T-helper 2 cell treated with Interferon-gamma antibody and Interleukin-4, amounts not matched to agents 5 μg/mL and 100 μg/mL, for 36 hours (primary cell): ENCODE results near the gene CD248.

ENCODE experiments used
- DNase-seq: peaks from one replicate; pipeline ENCODE4 v3.0.0; 2021; ENCODE audit warnings: low spot score
- H3K27ac Mint-ChIP-seq: one replicate; pipeline ENCODE4 v1.8.0; 2021; ENCODE audit warnings: mild to moderate bottlenecking, mixed read lengths
- H3K27me3 Mint-ChIP-seq: one replicate; pipeline ENCODE4 v1.8.0; 2021; ENCODE audit warnings: low read depth, mixed read lengths
- H3K36me3 Mint-ChIP-seq: one replicate; pipeline ENCODE4 v1.8.0; 2021; ENCODE audit warnings: low read depth, mixed read lengths
- H3K4me1 Mint-ChIP-seq: one replicate; pipeline ENCODE4 v1.8.0; 2021; ENCODE audit warnings: low read depth, mixed read lengths
- H3K4me3 Mint-ChIP-seq: one replicate; pipeline ENCODE4 v1.8.0; 2022; ENCODE audit warnings: mild to moderate bottlenecking, moderate library complexity, mixed read lengths
- H3K9me3 Mint-ChIP-seq: one replicate; pipeline ENCODE4 v1.8.0; 2021; ENCODE audit warnings: mixed read lengths

Gene CD248

DNA sequence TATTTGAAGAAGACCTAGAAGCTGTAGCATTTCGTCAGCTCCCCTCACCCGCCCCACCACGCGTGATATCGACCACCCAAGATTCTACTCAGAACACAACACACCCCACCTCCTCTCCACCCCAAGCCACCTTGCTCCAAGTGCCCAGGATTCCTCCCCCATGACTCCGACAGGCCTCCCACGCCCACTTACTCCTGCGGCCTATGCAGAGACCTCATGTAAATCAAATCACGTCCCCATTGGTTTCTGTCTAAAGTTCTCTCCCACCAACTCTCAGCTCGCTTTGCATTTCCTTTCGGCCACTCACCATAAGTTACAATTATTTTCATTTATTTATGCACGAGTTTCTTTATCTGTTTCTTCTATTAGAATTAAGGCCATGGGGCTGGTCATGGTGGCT lies 14.2 kb downstream of the CD248 start:
- Mint-ChIP-seq H3K4me1 (no peaks in the 10 kb centered on the region), H3K36me3 (no peaks in the 10 kb centered on the region), H3K27me3 (no peaks in the 10 kb centered on the region), H3K27ac (no peak overlapping the region), H3K4me3 (no peak overlapping the region), H3K9me3 (no peaks in the 10 kb centered on the region)
- no peak for DNase-seq

DNA sequence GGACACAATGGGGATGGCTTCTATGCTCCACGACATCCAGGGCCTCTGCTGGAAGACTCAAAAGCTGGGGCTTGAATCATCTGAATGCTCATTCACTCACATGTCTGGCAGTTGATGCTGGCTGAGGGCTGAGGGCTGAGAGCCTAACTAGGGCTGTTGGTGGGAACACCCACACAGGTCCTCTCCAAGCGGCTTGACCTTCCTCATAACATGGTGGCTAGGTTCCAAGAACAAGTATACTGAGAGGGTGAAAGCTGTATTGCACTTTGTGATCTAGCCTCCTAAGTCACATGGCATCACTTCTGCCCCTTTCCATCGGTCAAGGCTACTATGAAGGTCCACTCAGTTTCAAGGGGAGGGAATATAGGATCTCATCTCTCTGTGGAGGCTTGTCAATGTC lies 17.7 kb downstream of the CD248 start:
- H3K27ac Mint-ChIP-seq = no peak overlapping the region
- no peak for DNase-seq
- H3K9me3 Mint-ChIP-seq = no peaks in the 10 kb centered on the region
- H3K4me3 Mint-ChIP-seq = no peak overlapping the region
- H3K27me3 Mint-ChIP-seq = peaks cover 4% of the 10 kb centered on the region
- no peaks in the 10 kb centered on the region for H3K36me3 Mint-ChIP-seq
- no peaks in the 10 kb centered on the region for H3K4me1 Mint-ChIP-seq

DNA sequence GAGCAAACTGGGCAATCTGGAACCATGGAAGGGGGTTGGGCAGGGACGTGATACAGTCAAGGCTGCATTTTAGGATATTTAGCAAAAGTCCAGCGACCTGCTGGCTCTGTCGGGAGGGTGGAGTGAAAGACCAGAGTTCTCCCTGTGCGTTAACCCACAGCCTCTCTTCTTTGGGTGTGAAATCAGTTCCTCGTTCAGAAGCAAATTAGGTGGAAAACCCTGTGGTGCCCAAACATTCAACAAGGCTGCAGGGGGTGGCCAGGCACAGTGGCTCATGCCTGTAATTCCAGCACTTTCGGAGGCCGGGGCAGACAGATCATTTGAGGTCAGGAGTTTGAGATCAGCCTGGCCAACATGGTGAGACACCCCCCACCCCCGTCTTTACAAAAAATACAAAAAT lies 19.2 kb downstream of the CD248 start:
- Mint-ChIP-seq H3K4me1 (peaks cover 2% of the 10 kb centered on the region), H3K4me3 (no peak overlapping the region), H3K9me3 (no peaks in the 10 kb centered on the region), H3K36me3 (peaks cover under 1% of the 10 kb centered on the region), H3K27me3 (peaks cover 17% of the 10 kb centered on the region), H3K27ac (no peak overlapping the region)
- no peak for DNase-seq

DNA sequence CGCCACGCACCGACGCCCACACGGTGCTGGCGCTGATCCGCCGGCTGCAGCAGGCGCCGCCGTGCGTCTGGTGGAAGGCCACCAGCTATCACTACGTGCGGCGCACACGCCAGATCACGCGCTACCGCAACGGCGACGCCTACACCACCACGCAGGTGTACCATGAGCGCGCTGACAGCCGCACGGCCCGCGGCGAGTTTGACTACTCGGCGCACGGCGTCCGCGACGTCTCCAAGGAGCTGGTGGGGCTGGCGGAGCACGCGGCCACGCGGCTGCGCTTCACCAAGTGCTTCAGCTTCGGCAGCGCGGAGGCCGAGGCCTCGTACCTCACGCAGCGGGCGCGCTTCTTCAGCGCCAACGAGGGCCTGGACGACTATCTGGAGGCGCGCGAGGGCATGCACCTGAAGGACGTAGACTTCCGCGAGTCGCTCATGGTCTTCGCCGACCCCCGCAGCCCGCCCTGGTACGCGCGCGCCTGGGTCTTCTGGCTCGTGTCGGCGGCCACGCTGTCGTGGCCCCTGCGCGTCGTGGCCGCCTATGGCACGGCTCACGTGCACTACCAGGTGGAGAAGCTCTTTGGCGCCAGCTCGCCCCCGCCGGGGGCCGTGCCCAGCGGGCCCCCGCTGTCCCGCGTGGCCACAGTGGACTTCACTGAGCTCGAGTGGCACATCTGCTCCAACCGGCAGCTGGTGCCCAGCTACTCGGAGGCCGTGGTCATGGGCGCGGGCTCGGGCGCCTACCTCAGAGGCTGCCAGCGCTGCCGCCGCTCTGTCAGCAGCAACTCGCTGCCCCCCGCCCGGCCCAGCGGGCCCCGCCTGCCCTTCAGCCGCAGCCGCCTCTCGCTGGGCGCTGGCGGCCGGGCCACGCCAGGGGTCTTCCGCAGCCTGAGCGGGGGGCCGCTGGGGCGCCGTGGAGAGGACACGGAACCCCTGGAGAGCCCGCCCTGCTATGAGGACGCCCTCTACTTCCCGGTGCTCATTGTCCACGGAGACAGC lies 21.9 kb downstream of the CD248 start:
- no peak overlapping the region for H3K4me3 Mint-ChIP-seq
- peaks cover 1% of the 10 kb centered on the region for H3K36me3 Mint-ChIP-seq
- H3K4me1 Mint-ChIP-seq = peaks cover 5% of the 10 kb centered on the region
- H3K27ac Mint-ChIP-seq = no peak overlapping the region
- DNase-seq = no peak
- H3K9me3 Mint-ChIP-seq = no peaks in the 10 kb centered on the region
- H3K27me3 Mint-ChIP-seq = peaks cover 34% of the 10 kb centered on the region

DNA sequence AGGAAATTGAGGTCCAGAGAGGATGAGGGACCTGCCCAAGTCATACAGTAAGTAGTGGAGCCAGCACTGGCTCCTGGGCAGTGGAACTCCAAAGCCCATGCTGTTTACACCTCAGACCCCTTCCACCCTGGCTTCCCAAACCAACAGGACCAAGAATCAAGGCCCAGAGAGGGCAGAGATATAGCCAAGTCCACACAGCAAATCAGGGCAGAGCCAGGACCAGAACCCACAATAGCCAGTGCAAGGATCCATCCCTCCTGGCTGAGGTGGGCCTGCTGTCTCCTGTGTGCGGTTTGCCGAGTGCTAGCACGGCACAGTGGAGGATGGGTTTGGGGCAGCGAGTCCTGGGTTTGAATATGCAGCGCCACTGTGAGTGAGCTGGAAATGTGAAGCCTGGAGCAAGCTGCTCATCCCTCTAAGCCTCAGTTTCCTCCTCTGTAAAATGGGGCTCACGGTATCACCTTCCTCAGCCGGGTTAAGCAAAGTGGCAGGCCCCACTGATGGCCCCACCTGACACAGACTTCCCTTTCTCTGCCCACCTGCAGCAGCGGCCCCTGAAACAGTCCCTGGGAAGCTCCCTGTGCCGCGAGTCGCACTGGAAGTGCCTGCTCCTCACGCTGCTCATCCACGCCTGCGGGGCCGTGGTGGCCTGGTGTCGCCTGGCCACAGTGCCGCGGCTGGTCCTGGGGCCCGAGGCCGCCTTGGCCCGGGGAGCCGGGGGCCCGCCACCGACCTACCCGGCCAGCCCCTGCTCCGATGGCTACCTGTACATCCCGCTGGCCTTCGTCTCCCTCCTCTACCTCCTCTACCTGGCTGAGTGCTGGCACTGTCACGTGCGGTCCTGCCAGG lies 22.8 kb downstream of the CD248 start:
- peaks cover 2% of the 10 kb centered on the region for H3K36me3 Mint-ChIP-seq
- H3K27ac Mint-ChIP-seq = no peak overlapping the region
- H3K27me3 Mint-ChIP-seq = peaks cover 37% of the 10 kb centered on the region
- no peak for DNase-seq
- H3K9me3 Mint-ChIP-seq = no peaks in the 10 kb centered on the region
- peaks cover 13% of the 10 kb centered on the region for H3K4me1 Mint-ChIP-seq
- H3K4me3 Mint-ChIP-seq = no peak overlapping the region

DNA sequence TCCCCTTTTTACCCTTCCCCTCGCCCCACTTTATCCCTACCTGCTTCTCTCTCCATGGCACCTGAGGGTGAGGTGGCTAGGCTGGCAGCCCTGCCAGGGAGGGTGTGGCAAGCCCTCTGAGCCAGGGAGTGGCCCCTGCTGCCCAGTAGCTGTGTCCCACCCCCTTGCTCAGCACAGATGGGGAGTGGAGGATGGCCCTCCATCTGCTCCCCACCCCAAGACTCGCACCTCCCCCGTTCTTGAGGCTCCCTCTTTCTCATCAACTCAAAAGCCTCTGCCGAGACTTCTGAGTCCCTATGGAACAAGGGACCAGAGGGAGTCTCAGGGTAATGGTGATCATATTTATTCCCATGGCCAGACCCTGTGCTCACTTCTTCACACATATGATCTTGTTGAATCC lies 23.5 kb downstream of the CD248 start:
- H3K9me3 Mint-ChIP-seq = no peaks in the 10 kb centered on the region
- peak overlapping the region; percentile 15 for H3K4me3 Mint-ChIP-seq
- peaks cover 13% of the 10 kb centered on the region for H3K4me1 Mint-ChIP-seq
- H3K27me3 Mint-ChIP-seq = peaks cover 37% of the 10 kb centered on the region
- no peak for DNase-seq
- no peak overlapping the region for H3K27ac Mint-ChIP-seq
- H3K36me3 Mint-ChIP-seq = peaks cover 3% of the 10 kb centered on the region

DNA sequence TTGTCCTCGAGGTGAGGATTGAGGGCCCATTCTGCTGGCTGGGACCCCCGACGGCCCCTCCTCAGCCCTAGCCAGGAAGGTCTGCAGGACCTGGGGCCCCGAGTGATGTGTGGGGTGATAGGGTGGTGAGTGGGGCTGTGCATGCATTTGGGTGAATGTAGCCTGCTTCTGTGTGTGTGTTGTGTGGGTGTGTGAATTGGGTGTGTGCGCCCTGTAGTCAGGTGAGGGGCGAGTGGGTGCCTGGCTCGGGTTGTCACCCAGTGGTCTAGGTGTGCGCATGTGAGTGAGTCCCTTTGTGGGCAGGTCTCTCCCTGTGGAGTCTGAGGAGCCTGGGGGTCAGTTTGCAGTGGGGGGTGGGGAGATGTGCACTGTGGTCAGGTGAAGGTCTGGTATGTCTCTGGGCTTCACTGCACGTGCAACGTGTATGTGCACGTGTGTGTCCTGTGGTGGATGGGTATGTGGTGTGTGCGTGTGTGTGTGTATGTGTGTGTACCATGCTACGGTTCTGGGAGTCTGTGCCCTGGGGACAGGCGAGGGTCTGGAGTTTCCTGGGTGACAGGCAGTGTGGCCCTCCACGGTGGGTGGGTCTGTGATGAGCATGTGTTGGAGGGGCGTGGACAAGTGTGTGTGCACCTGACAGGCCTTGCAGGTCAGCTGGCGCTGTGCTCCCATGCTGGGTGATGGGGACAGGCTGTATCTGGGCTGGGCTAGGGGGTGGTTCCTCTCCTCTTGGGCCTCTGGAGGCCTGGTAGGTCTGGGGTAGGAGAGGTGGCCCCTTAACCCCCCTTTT lies 24.1 kb downstream of the CD248 start:
- H3K27ac Mint-ChIP-seq = no peak overlapping the region
- peaks cover 13% of the 10 kb centered on the region for H3K4me1 Mint-ChIP-seq
- peaks cover 3% of the 10 kb centered on the region for H3K36me3 Mint-ChIP-seq
- H3K27me3 Mint-ChIP-seq = peaks cover 37% of the 10 kb centered on the region
- peak overlapping the region; percentile 37 for H3K4me3 Mint-ChIP-seq
- DNase-seq = no peak
- H3K9me3 Mint-ChIP-seq = no peaks in the 10 kb centered on the region

DNA sequence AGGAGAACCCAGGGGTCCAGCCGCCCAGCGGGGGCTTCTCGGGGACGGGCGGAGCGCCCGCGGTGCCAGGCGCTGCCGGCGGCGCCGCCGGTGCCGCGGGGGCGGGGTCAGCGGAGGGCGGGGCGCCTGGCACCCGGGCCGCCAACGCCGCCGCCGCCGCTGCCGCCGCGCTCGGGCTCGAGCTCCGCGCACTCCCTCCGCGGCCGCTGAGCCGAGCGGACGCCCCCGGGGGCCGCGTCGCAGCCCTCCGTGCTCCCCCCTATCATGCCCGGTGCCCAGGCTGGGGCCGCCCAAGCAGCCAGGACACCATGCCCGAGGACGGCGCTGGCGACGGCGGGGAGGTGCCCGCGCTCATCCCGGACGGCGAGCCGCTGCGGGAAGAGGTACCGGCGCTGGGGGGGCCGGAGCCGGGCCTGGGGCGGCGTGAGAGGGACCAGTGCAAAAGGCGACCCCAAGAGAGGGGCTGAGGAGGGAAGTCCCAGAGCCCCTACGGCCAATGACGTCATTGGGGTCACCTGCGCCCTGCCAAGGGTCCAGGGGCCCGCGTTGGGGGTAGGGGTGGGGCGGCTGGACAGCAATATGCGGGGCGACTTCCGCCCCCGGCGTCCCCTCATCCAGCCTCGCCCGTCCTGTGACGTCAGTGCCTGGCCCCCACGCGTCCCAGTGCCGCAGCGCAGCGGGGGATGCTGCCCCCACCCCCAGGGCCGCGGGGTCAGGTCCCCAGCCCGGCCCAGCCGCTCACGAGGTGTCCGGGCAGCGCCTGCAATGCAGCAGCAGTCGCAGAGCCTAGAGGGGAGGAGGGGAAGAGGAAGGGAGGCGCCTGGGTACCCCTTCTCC lies 24.9 kb downstream of the CD248 start, which contains the start of gene TMEM151A:
Gene TMEM151A, plus strand, starts transcription at position 189 of the 837 bp plus-strand sequence. Its CDS starts 120 bp downstream, at position 309.
- Mint-ChIP-seq H3K36me3 (peaks cover 3% of the 10 kb centered on the region), H3K4me1 (peaks cover 16% of the 10 kb centered on the region), H3K27me3 (peaks cover 37% of the 10 kb centered on the region), H3K27ac (no peak within 1 kb of the TSS), H3K4me3 (peak within 1 kb of the TSS; percentile 87), H3K9me3 (no peaks in the 10 kb centered on the region)
- DNase-seq = no peak

DNA sequence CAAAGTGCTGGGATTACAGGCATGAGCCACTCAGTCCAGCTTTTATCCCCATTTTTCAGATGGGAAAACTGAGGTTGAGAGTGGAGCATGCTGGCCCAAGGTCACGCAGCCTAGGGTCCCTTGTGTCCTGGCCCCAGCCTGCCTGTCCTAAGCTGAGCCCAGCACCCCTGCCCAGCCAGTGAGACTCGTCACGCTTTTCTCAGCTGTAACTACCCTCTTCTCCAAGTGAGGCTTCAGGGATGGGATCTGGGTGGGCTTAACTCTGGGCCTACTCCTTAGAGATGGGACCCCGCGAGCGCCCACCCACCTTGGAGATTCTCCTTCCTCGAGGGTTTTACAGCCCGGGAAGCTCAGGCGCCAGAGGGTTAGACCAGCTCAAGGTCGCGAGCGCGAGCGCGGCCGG lies 25.5 kb downstream of the CD248 start:
- peaks cover 36% of the 10 kb centered on the region for H3K27me3 Mint-ChIP-seq
- H3K27ac Mint-ChIP-seq = no peak overlapping the region
- H3K36me3 Mint-ChIP-seq = peaks cover 3% of the 10 kb centered on the region
- H3K4me3 Mint-ChIP-seq = no peak overlapping the region
- no peaks in the 10 kb centered on the region for H3K9me3 Mint-ChIP-seq
- no peak for DNase-seq
- peaks cover 16% of the 10 kb centered on the region for H3K4me1 Mint-ChIP-seq

DNA sequence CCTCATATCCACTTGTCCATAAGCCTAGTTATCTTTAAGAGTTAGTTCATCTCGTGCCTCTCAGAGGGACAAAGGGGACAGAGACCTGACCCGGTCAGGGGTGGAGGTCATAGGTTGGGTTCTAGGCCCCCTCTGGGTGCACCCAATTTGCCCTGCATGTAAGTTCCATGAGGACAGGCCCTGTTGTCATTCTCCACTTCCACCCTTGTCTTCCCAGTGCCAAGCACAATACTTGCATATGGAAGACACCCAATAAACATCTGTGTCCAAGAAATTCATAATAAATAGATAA lies 26.6 kb downstream of the CD248 start:
- Mint-ChIP-seq H3K36me3 (peaks cover 3% of the 10 kb centered on the region), H3K4me1 (peaks cover 16% of the 10 kb centered on the region), H3K4me3 (peak overlapping the region; percentile 87), H3K27me3 (peaks cover 34% of the 10 kb centered on the region), H3K9me3 (no peaks in the 10 kb centered on the region), H3K27ac (no peak overlapping the region)
- DNase-seq = no peak

DNA sequence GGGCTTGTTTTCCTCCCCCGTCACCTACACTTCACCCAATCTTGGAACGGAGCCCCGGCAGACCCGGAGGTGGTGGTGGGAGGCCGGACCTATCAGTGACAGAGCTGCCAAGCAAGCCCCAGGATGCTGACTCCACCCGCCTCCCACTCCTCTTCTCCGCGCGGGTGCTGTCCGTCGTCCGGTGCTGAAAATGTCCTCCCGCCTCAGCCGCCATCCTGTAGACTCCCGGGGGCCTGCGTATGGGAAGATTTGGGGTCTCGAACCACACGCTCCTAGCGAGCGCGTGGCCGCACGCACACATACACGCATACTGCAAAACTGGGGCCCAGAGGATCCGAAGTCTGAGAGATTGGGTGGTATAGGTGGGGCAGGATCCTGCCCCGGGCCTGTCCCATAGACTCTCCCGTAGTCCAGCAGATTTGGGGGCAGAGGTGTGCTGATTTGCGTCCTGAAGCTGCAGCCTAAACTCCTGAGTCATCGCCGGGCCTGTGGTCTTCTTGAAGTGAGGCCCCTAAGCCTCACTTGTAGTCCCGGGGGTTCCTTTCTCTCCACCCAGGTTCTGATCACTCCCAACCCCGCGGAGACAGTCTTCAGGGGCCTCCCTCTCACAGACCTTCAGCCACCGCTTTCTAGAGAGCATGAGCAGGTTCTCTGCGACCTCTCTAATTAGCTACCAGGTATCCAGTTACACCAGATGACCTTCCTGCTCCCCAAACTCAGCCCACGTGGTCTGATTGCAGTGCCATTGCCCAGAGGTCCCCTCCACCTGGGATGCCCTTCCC lies 27.1 kb downstream of the CD248 start:
- Mint-ChIP-seq H3K36me3 (peaks cover 3% of the 10 kb centered on the region), H3K27ac (peak overlapping the region; percentile 92), H3K9me3 (no peaks in the 10 kb centered on the region), H3K4me1 (peaks cover 16% of the 10 kb centered on the region), H3K27me3 (peaks cover 34% of the 10 kb centered on the region), H3K4me3 (peak overlapping the region; percentile 87)
- peak; percentile 86 for DNase-seq

DNA sequence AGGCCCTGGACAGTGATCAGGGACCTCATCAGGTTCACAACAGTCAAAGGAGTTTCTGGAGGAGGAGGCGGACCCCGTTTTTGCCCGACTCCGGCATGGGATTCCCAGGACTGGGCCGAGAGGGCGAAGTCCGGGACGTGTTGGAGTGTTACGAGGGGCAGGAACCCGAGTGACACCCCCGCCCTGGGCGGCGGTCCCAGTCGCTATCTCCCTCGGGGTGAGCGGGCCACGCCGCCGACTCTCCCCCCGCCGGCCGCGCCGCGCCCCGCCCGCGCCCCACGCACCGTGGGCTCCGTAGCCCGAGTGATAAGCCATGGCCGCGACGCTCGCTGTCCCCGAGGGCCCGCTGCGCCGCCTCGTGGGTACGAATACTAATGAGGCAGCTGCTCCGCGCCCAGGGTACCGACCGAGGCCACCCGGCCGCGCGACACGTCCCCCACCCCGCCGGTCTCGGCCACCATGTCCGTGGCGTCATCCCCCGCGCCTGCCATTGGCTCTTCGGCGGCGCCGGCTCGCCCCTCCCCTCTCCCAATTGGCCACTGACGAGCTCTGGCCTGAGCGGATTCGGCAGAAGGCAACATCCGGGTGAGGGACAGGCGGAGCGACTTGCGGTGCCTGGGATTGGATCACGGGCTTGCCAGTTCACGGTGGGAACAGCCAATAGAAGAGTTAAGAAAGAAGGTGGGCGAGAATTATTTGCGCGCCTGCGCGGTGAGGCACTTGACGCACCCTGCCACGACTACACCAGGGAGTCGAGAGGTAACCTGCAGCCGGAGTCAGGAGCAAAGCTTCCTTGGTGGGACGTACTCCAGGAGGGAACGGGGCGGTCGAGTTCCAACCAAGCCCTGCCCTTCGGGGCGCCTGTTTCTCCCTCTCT lies 27.9 kb downstream of the CD248 start, which contains the start of gene YIF1A:
Gene YIF1A, minus strand, starts transcription at position 473 of the 877 bp plus-strand sequence. Its CDS starts 158 bp downstream, at position 315.
- H3K9me3 Mint-ChIP-seq = no peaks in the 10 kb centered on the region
- H3K4me3 Mint-ChIP-seq = peak within 1 kb of the TSS; percentile 92
- H3K27me3 Mint-ChIP-seq = peaks cover 32% of the 10 kb centered on the region
- peak; percentile 99 for DNase-seq
- peaks cover 3% of the 10 kb centered on the region for H3K36me3 Mint-ChIP-seq
- peaks cover 16% of the 10 kb centered on the region for H3K4me1 Mint-ChIP-seq
- peak within 1 kb of the TSS; percentile 92 for H3K27ac Mint-ChIP-seq
